ENCODE data around the gene FRMD4B.
"Not testable (repeated sequence)": the region's sequence is repeated elsewhere in the genome, so short reads cannot be mapped to it uniquely, and the experiment has no call there.

FRMD4B gene

DNA sequence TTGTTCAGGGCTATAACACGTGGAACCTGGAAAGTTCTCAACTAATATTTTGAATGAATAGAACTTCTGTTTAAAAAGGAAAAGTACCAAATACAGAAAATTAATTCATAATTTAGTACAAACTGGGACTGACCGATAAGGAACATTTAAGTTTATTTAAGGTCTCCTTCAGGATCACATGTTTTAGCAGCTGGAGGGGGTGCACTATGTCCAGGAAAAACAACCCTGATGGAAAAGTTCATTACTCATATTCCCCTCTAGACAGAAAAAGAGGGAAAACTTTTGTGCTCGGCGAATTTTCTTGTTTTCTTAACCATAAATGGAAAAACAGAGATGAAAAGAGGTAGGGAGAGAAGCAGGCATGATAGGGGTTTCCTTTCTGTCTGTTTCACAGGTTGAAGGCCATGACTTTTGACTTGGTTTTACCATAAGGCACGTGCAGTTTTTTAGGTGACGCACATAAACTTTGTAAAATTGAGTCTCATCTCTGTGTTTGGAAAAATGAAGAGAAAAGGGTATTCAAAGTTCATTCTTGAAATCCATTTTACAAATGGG, 26.5 kb downstream of the FRMD4B start:
- DNase-seq: no peak

- DNase-seq: no peak
Measured at GRCh38 chr3:69357196-69357595, 28.7 kb downstream of the FRMD4B start.

DNA sequence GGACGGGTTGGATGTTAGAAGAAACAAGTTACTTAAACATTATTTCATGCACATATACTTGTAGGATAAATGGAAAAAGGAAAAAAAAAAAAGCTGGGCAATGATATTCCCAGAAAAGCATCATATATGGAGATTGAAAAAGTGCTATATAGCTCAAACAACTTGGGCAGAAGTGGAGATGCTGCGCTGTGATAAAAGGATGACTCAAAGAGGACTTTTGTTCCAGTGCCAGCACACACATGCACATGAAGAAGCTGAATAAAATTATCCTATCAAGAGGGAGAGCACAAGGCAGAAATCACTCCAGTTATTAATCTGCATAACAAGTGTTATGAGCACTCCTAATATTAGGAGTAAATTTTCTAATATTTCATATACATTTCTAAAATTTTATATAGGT, 30.9 kb downstream of the FRMD4B start:
- DNase-seq: peak; percentile 7

- DNase-seq: peak; percentile 26
Measured at GRCh38 chr3:69353503-69353902, 32.4 kb downstream of the FRMD4B start.

DNA sequence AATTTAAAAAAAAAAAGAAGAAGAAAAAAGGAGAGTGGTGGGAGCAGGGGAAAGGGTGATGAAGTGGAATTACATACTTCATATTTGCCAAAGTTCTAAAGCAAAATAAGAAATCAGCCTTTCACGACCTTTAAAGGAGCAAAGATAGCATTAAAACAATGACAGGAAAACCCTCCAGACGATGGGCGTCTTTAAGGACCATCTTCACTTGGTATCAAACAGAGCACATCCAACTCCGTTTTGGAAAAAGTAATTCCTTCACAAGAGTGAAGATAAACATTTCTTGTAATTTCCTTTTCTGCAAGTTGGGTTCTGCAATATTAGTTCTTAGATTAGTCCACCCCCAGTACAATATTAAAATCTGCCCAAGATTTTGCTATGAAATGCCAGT, 32.8 kb downstream of the FRMD4B start:
- no peak for DNase-seq

GRCh38 chr3:69352305-69353087, 33.4 kb downstream of the FRMD4B start:
- DNase-seq: no peak

- DNase-seq: no peak
Measured at GRCh38 chr3:69343875-69344274, 42.0 kb downstream of the FRMD4B start.

GRCh38 chr3:69342074-69342473, 43.8 kb downstream of the FRMD4B start:
- no peak for DNase-seq

- no peak for DNase-seq
Measured at GRCh38 chr3:69339760-69340159, 46.1 kb downstream of the FRMD4B start.

DNA sequence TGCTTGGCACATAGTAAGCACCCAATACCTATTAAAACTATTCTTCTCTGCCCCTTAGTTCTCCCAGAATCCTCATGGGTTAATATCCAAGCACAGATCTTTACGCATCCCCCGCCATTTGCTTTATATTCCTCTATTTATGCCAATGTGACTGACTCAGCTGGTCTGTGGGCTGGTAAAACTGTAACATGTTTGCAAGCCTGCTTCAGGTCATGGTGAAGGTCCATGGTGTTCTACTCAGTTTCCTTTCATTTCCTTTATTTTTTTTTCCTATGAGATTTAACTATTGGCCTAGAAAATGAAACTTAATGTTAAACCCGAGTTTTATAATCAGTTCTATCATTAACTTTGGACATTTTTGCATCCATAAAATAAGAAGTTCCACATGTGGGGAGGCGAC, 47.0 kb downstream of the FRMD4B start:
- DNase-seq: no peak

DNA sequence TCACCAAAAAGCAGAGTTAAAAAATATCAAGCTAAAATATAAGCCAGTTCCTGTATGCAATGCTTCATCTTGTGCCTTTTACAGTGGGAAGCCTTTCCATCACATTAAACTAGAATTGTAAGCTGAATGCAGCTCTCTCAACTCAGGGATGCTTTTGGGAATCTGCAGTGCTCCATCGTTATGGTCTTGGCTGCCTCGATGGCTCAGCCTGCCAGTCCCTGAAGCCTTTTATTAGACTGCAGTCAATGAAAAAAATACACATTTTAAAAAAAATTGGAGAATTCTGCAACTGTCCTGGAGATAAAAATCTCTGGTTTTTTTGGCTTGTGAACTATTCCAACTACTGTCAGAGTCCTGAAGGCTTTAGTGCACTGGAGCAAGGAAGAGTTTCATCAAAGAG, 53.0 kb downstream of the FRMD4B start:
- no peak for DNase-seq

GRCh38 chr3:69330891-69331400, 54.9 kb downstream of the FRMD4B start:
- DNase-seq: no peak

DNA sequence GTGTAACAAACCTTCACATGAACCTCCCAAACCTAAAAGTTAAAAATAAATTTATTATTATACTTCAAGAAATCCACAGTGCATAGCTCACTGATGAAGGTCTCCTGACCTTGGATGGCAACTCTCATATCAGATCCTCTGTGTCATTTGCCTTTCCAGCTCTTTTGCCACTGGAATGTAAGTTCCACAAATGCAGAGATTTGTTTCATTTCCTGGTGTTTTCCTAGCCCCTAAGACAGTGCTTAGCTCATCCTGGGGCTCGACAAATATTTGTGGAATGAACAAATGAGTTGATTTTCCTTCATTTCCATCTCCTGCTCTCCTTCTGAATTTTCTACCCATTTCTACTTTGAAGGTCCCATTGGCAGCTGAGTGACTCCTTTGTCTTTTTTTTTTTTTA, 56.0 kb downstream of the FRMD4B start:
- no peak for DNase-seq

- no peak for DNase-seq
Measured at GRCh38 chr3:69328963-69329302, 57.0 kb downstream of the FRMD4B start.

GRCh38 chr3:69328103-69328962, 57.6 kb downstream of the FRMD4B start:
- DNase-seq: no peak

GRCh38 chr3:69326855-69327300, 59.0 kb downstream of the FRMD4B start:
- peak; percentile 82 for DNase-seq

DNA sequence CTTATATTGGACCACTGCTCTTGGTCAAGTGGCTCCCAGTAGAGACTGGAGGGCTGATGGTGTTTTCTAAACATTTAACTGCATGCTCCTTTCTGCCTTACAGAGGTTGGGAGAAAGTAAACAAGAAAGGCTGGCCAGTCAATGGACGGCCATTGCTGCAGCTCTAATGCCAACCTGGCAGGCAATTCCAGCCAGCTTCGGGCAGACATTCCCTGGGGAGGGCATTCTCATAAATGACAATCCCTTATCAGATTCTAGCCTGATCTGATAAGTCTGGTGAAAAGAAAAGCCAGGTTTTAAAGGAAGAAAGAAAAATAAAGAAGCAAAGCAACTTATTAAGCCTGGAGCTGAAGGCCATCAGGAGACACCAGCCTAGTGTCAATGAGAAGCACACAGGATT, 60.7 kb downstream of the FRMD4B start:
- DNase-seq: no peak

GRCh38 chr3:69324362-69325025, 61.4 kb downstream of the FRMD4B start:
- peak; percentile 45 for DNase-seq

DNA sequence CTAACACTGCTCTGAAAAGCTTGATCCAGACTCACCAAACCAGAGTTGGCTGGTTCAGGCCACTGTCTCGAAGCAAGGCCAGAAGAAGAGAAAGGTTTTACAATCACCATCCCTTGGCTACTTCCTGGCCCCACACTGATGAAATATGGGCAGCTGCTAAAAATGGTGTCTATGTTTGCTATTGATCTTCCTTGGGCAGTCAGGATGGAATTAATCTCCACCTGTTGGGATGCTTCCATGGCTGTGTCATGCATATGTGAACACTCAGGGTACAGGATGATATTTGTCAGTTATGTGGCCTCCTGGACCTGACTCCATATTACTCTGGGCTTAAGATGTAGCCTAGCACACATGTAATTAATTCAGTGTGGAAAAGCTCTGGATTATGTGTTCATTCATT, 61.9 kb downstream of the FRMD4B start:
- no peak for DNase-seq

DNA sequence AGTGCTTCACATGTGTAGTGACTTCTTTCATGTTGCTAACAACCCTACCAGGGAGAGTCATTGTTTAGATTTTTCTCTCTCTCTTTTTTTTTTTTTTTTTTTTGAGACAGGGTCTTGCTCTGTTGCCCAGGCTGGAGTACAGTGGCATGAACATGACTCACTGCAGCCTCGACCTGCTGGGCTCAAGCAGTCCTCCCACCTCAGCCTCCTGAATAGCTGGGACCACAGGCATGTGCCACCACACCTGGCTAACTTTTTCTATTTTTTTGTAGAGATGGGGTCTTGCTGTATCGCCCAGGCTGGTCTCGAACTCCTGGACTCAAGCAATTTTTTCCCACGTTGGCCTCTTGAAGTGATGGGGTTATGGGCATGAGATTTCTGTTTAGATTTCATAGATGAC, 63.4 kb downstream of the FRMD4B start:
- not testable (repeated sequence) for DNase-seq

GRCh38 chr3:69322158-69322509, 63.8 kb downstream of the FRMD4B start:
- DNase-seq: no peak

- no peak for DNase-seq
Measured at GRCh38 chr3:69321301-69322157, 64.4 kb downstream of the FRMD4B start.

Data from activated CD4-positive, alpha-beta T cell treated with anti-CD3 and anti-CD28 coated beads, Interleukin-2, Interleukin-6, amounts not matched to agents 100 ng/mL and 50 ng/mL, durations not matched to agents 16 hours and 8 hours (primary cell).